HFFc6 (cell line): ENCODE data around the gene KCNH4. TPM values are rescaled to one million over a fixed set of nuclear protein-coding genes. Genes with fewer than 3 reads are reported as not detected.

ENCODE experiments used
- DNase-seq: peaks from one replicate; pipeline ENCODE4 v3.0.0-alpha.2; 2018
- H3K27ac Mint-ChIP-seq: 2 replicates; pipeline ENCODE4 v1.8.0; 2020; ENCODE audit warnings: mild to moderate bottlenecking, mixed read lengths
- H3K27me3 Mint-ChIP-seq: 2 replicates; pipeline ENCODE4 v1.8.0; 2021; ENCODE audit warnings: mild to moderate bottlenecking, moderate library complexity, mixed read lengths; ENCODE audit not compliant: insufficient read depth
- H3K36me3 Mint-ChIP-seq: 2 replicates; pipeline ENCODE4 v1.8.0; 2021; ENCODE audit warnings: low read depth, mixed read lengths
- H3K4me1 Mint-ChIP-seq: 2 replicates; pipeline ENCODE4 v1.8.0; 2020; ENCODE audit warnings: low read depth, mixed read lengths
- H3K4me3 Mint-ChIP-seq: 2 replicates; pipeline ENCODE4 v1.8.0; 2020; ENCODE audit warnings: mild to moderate bottlenecking, moderate library complexity, mixed read lengths
- H3K9me3 Mint-ChIP-seq: 2 replicates; pipeline ENCODE4 v1.8.0; 2020; ENCODE audit warnings: mild to moderate bottlenecking, mixed read lengths
- total RNA-seq, 6 experiments: library from RNA; stranded (reverse); fragmentation: NEBNext Ultra II Directional; extraction: Animal tissue kit (Norgen Biotek cat#: 25700); gene quantifications; 2 replicates in 1 of 6; 3 replicates in 5 of 6; pipeline ENCODE4 v1.2.3, GENCODE V29; 2021
- TF ChIP-seq, protein P1 (sequence below): fragments of 200-600 bp; sonication (generic); IDR thresholded peaks from 2 replicates; pipeline ENCODE4 v1.5.0; 2021; ENCODE audit warnings: antibody characterized with exemption, mild to moderate bottlenecking

KCNH4 gene
- total RNA-seq, 6 experiments from 2014 or later = not detected

GRCh38 chr17:42119301-42119700 lies 61.6 kb downstream of the KCNH4 start:
- Mint-ChIP-seq H3K36me3 (peaks cover 14% of the 10 kb centered on the region), H3K27me3 (peaks cover 5% of the 10 kb centered on the region), H3K27ac (no peak overlapping the region; the same call in 1 of the 2 replicates), H3K9me3 (no peaks in the 10 kb centered on the region), H3K4me1 (peaks cover 29% of the 10 kb centered on the region), H3K4me3 (no peak overlapping the region)
- TF ChIP-seq, protein P1, sequence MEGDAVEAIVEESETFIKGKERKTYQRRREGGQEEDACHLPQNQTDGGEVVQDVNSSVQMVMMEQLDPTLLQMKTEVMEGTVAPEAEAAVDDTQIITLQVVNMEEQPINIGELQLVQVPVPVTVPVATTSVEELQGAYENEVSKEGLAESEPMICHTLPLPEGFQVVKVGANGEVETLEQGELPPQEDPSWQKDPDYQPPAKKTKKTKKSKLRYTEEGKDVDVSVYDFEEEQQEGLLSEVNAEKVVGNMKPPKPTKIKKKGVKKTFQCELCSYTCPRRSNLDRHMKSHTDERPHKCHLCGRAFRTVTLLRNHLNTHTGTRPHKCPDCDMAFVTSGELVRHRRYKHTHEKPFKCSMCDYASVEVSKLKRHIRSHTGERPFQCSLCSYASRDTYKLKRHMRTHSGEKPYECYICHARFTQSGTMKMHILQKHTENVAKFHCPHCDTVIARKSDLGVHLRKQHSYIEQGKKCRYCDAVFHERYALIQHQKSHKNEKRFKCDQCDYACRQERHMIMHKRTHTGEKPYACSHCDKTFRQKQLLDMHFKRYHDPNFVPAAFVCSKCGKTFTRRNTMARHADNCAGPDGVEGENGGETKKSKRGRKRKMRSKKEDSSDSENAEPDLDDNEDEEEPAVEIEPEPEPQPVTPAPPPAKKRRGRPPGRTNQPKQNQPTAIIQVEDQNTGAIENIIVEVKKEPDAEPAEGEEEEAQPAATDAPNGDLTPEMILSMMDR = no peak
- DNase-seq = no peak

DNA sequence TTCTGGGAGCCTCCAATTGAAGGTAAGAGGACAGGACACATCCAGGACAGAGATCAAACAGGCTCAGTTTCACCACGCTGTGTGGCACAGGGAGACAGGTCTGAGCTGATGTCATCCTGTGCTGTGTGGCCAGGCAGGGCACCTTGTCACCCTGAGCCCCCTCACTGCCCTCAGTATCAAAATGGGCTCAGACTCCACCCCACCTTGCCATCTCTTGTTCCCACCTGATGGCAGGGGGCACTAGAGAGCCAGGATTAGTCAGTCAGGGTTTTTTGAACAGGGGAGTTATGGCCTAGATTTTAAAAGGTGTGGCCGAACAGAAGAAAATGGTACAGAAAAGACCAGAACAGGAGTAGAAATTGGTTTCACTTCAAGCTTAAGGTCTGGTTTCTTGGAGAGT lies 62.4 kb downstream of the KCNH4 start:
- TF ChIP-seq, protein P1 = peak; percentile 72
- Mint-ChIP-seq H3K27ac (no peak overlapping the region; the same call in 1 of the 2 replicates), H3K36me3 (peaks cover 13% of the 10 kb centered on the region), H3K4me3 (no peak overlapping the region), H3K9me3 (no peaks in the 10 kb centered on the region), H3K4me1 (peaks cover 29% of the 10 kb centered on the region), H3K27me3 (peaks cover 5% of the 10 kb centered on the region)
- DNase-seq = no peak

GRCh38 chr17:42118126-42118510 lies 62.8 kb downstream of the KCNH4 start:
- peaks cover 5% of the 10 kb centered on the region for H3K27me3 Mint-ChIP-seq
- no peak for DNase-seq
- no peaks in the 10 kb centered on the region for H3K9me3 Mint-ChIP-seq
- TF ChIP-seq, protein P1 = no peak
- H3K36me3 Mint-ChIP-seq = peaks cover 10% of the 10 kb centered on the region
- H3K27ac Mint-ChIP-seq = no peak overlapping the region
- peaks cover 29% of the 10 kb centered on the region for H3K4me1 Mint-ChIP-seq
- no peak overlapping the region for H3K4me3 Mint-ChIP-seq

- Mint-ChIP-seq H3K4me3 (no peak overlapping the region), H3K9me3 (no peaks in the 10 kb centered on the region), H3K27me3 (peaks cover 5% of the 10 kb centered on the region), H3K4me1 (peaks cover 32% of the 10 kb centered on the region), H3K27ac (no peak overlapping the region), H3K36me3 (peaks cover 9% of the 10 kb centered on the region)
- DNase-seq = no peak
- TF ChIP-seq, protein P1 = no peak
Observed at GRCh38 chr17:42117397-42118125, 63.4 kb downstream of the KCNH4 start.

DNA sequence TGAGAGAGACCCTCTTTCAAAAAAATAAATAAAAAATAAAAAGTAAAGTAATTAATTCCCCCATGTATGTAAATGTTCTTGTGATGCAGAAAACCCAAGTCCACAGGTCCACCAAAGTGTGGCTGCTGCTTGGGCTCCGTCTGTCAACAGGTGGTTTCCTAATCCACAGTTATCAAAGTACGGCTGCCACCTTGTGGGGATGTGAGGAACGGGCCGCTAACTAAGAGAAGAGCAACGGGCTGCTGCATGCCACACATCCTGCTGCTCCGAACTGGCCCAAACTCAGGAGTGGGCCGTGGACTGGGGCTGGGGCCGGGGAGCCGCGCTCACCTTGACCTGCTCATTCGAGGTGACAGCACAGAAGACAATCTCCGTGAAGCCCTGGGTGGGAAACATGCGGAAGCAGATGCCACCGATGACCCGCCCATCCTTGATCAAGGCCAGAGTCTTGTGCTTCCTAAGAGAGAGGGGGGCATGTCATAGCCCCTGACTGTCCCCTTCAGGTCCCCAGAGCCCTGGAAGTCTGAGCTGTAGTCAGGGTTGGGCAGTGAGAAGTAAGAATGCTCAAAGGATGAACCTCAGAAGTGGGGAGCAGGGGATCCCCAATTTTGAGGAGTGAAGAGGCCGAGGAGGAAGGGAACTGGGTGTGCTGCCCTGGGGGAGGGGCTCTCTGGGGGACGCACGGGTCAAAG lies 64.1 kb downstream of the KCNH4 start:
- Mint-ChIP-seq H3K4me1 (peaks cover 40% of the 10 kb centered on the region), H3K27ac (no peak overlapping the region), H3K4me3 (no peak overlapping the region), H3K36me3 (peaks cover 9% of the 10 kb centered on the region), H3K27me3 (peaks cover 5% of the 10 kb centered on the region), H3K9me3 (no peaks in the 10 kb centered on the region)
- TF ChIP-seq, protein P1 = peak; percentile 88
- peak; percentile 65 for DNase-seq
